Erythroblast (primary cell): ENCODE data around the gene GCK.

Source experiments
- GATA1 ChIP-seq: IDR thresholded peaks from 2 replicates; pipeline ENCODE4 v1.6.1; 2011; ENCODE audit warnings: low read depth, mild to moderate bottlenecking, control low read depth, low read length, moderate library complexity
- POLR2A ChIP-seq: IDR thresholded peaks from 2 replicates; pipeline ENCODE4 v1.6.1; 2011; ENCODE audit warnings: mild to moderate bottlenecking, low read length

- TF ChIP-seq POLR2A (no peak), GATA1 (no peak)
These were observed 39.5 kb upstream of the GCK start for GRCh38 chr7:44228571-44229350.
